Calu3 (cell line): Measurements from ENCODE around the gene PRAME. TPM values are rescaled to one million over a fixed set of nuclear protein-coding genes. Genes with fewer than 3 reads are reported as not detected.

Experiments
- BruUV-seq: library from RNA; stranded (reverse); fragments of 400-500 nt; replicated peaks from 2 replicates; lab custom pipeline; 2021; lab: Mats Ljungman, UMichigan
- CTCF ChIA-PET: fragments of 300-600 bp; sonication (Branson Sonifier 250); formaldehyde crosslinking; loops from one replicate; lab custom pipeline; 2022; ENCODE audit warnings: antibody characterized with exemption; lab: Charles Lee
- DNase-seq: peaks from one replicate; pipeline ENCODE4 v3.0.0; 2022
- H3K27ac Mint-ChIP-seq: one replicate; pipeline ENCODE4 v1.8.0; 2022; ENCODE audit warnings: mixed read lengths; ENCODE audit not compliant: unreplicated experiment
- H3K27me3 Mint-ChIP-seq: one replicate; pipeline ENCODE4 v1.8.0; 2022; ENCODE audit warnings: mixed read lengths; ENCODE audit not compliant: unreplicated experiment
- H3K36me3 Mint-ChIP-seq: one replicate; pipeline ENCODE4 v1.8.0; 2022; ENCODE audit warnings: mild to moderate bottlenecking, moderate library complexity, mixed read lengths; ENCODE audit not compliant: insufficient read depth, unreplicated experiment
- H3K4me1 Mint-ChIP-seq: one replicate; pipeline ENCODE4 v1.8.0; 2022; ENCODE audit warnings: mild to moderate bottlenecking, low read depth, mixed read lengths; ENCODE audit not compliant: unreplicated experiment
- H3K4me3 Mint-ChIP-seq: one replicate; pipeline ENCODE4 v1.8.0; 2022; ENCODE audit warnings: mild to moderate bottlenecking, low read depth, moderate library complexity, mixed read lengths; ENCODE audit not compliant: unreplicated experiment
- H3K9me3 Mint-ChIP-seq: one replicate; pipeline ENCODE4 v1.8.0; 2022; ENCODE audit warnings: low read depth, mixed read lengths; ENCODE audit not compliant: unreplicated experiment
- CTCF ChIP-seq: fragments of 200-600 bp; IDR thresholded peaks from one replicate; pipeline ENCODE4 v1.8.0; 2022; ENCODE audit warnings: antibody characterized with exemption; ENCODE audit not compliant: unreplicated experiment
- intact Hi-C: fragments of 100-400 bp; cut with micrococcal nuclease; formaldehyde crosslinking; loops from one replicate; pipeline ENCODE4 v1.10.0; 2022; ENCODE audit not compliant: unreplicated experiment
- total RNA-seq: library from RNA; stranded (reverse); gene quantifications from 2 replicates; pipeline ENCODE4 v1.2.3, GENCODE V29; 2022

Gene PRAME
- total RNA-seq, 1 experiment from 2014 or later = 2.6 TPM

GRCh38 chr22:22555596-22555995 lies 3.5 kb downstream of the PRAME start:
- TF ChIP-seq CTCF = no peak
- BruUV-seq = no TSS peak
- Mint-ChIP-seq H3K9me3 (no peaks in the 10 kb centered on the region), H3K36me3 (peaks cover 14% of the 10 kb centered on the region), H3K4me1 (peaks cover 16% of the 10 kb centered on the region), H3K4me3 (no peak overlapping the region), H3K27me3 (peaks cover 43% of the 10 kb centered on the region), H3K27ac (no peak overlapping the region)
- DNase-seq = no peak
- intact Hi-C loops = no loop called here
- CTCF ChIA-PET = no interaction called here

- CTCF ChIA-PET = interaction anchor here (1.8 kb wide), 1 partner anchor 10 kb away, joined by 5 read pairs; no protein-coding TSS in a partner anchor
- intact Hi-C loops = no loop called here
- DNase-seq = no peak
- H3K36me3 Mint-ChIP-seq = peaks cover 14% of the 10 kb centered on the region
- no peak overlapping the region for H3K4me3 Mint-ChIP-seq
- H3K9me3 Mint-ChIP-seq = no peaks in the 10 kb centered on the region
- no TSS peak for BruUV-seq
- TF ChIP-seq CTCF = no peak
- peaks cover 43% of the 10 kb centered on the region for H3K27me3 Mint-ChIP-seq
- no peak overlapping the region for H3K27ac Mint-ChIP-seq
- peaks cover 10% of the 10 kb centered on the region for H3K4me1 Mint-ChIP-seq
Observed at GRCh38 chr22:22554587-22555284, 4.3 kb downstream of the PRAME start.

- H3K36me3 Mint-ChIP-seq = peaks cover 11% of the 10 kb centered on the region
- CTCF ChIA-PET = interaction anchor here (1.8 kb wide), 1 partner anchor 9 kb away, joined by 5 read pairs; no protein-coding TSS in a partner anchor
- H3K9me3 Mint-ChIP-seq = no peaks in the 10 kb centered on the region
- no peak overlapping the region for H3K4me3 Mint-ChIP-seq
- peaks cover 43% of the 10 kb centered on the region for H3K27me3 Mint-ChIP-seq
- TF ChIP-seq CTCF = no peak
- DNase-seq = no peak
- no peak overlapping the region for H3K27ac Mint-ChIP-seq
- intact Hi-C loops = no loop called here
- H3K4me1 Mint-ChIP-seq = peaks cover 2% of the 10 kb centered on the region
- no TSS peak for BruUV-seq
Observed at GRCh38 chr22:22553735-22554586, 5.1 kb downstream of the PRAME start.

GRCh38 chr22:22553141-22553540 lies 5.9 kb downstream of the PRAME start:
- CTCF ChIA-PET = interaction anchor here (1.8 kb wide), 1 partner anchor 8 kb away, joined by 5 read pairs; no protein-coding TSS in a partner anchor

More at GRCh38 chr22:22553141-22553540, 5.9 kb downstream of the PRAME start:
- Mint-ChIP-seq H3K36me3 (peaks cover 5% of the 10 kb centered on the region), H3K4me3 (no peak overlapping the region), H3K27me3 (peaks cover 49% of the 10 kb centered on the region), H3K27ac (no peak overlapping the region), H3K4me1 (no peaks in the 10 kb centered on the region), H3K9me3 (no peaks in the 10 kb centered on the region)
- intact Hi-C loops = no loop called here
- no peak for TF ChIP-seq CTCF
- DNase-seq = no peak
- BruUV-seq = no TSS peak
